Calu3 (cell line): ENCODE results near the gene YIPF3. TPM values are rescaled to one million over a fixed set of nuclear protein-coding genes. Genes with fewer than 3 reads are reported as not detected.

Source experiments
- BruUV-seq: library from RNA; stranded (reverse); fragments of 400-500 nt; replicated peaks from 2 replicates; lab custom pipeline; 2021; lab: Mats Ljungman, UMichigan
- CTCF ChIA-PET: fragments of 300-600 bp; sonication (Branson Sonifier 250); formaldehyde crosslinking; loops from one replicate; lab custom pipeline; 2022; ENCODE audit warnings: antibody characterized with exemption; lab: Charles Lee
- DNase-seq: peaks from one replicate; pipeline ENCODE4 v3.0.0; 2022
- H3K27ac Mint-ChIP-seq: one replicate; pipeline ENCODE4 v1.8.0; 2022; ENCODE audit warnings: mixed read lengths; ENCODE audit not compliant: unreplicated experiment
- H3K27me3 Mint-ChIP-seq: one replicate; pipeline ENCODE4 v1.8.0; 2022; ENCODE audit warnings: mixed read lengths; ENCODE audit not compliant: unreplicated experiment
- H3K36me3 Mint-ChIP-seq: one replicate; pipeline ENCODE4 v1.8.0; 2022; ENCODE audit warnings: mild to moderate bottlenecking, moderate library complexity, mixed read lengths; ENCODE audit not compliant: insufficient read depth, unreplicated experiment
- H3K4me1 Mint-ChIP-seq: one replicate; pipeline ENCODE4 v1.8.0; 2022; ENCODE audit warnings: mild to moderate bottlenecking, low read depth, mixed read lengths; ENCODE audit not compliant: unreplicated experiment
- H3K4me3 Mint-ChIP-seq: one replicate; pipeline ENCODE4 v1.8.0; 2022; ENCODE audit warnings: mild to moderate bottlenecking, low read depth, moderate library complexity, mixed read lengths; ENCODE audit not compliant: unreplicated experiment
- H3K9me3 Mint-ChIP-seq: one replicate; pipeline ENCODE4 v1.8.0; 2022; ENCODE audit warnings: low read depth, mixed read lengths; ENCODE audit not compliant: unreplicated experiment
- intact Hi-C: fragments of 100-400 bp; cut with micrococcal nuclease; formaldehyde crosslinking; loops from one replicate; pipeline ENCODE4 v1.10.0; 2022; ENCODE audit not compliant: unreplicated experiment
- total RNA-seq: library from RNA; stranded (reverse); gene quantifications from 2 replicates; pipeline ENCODE4 v1.2.3, GENCODE V29; 2022
- TF ChIP-seq, protein P1 (sequence below): fragments of 200-600 bp; IDR thresholded peaks from one replicate; pipeline ENCODE4 v1.8.0; 2022; ENCODE audit warnings: antibody characterized with exemption; ENCODE audit not compliant: unreplicated experiment

Gene YIPF3
- total RNA-seq, 1 experiment from 2014 or later, result 127 TPM

DNA sequence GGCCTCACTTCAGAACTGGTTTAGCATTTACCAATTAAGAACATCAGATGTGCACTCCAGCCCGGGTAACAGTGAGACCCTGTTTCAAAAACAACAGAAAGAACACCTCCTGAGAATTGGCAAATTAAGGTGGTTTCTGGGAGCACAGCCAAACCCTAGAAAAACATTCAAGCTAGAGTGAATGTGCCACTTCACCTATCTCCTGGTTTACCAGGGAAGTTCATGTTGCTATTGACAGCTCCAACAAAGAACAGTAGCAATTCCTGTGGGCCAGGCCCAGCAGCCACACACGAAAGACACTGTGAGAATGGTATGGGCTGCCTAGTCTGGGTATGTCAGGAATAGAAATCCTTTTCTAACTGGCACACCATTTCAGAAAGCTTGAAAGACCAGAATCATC is 5.1 kb upstream of the YIPF3 start:
- CTCF ChIA-PET, result no interaction called here
- peaks cover 57% of the 10 kb centered on the region for H3K36me3 Mint-ChIP-seq
- no peak for DNase-seq
- H3K4me1 Mint-ChIP-seq, result peaks cover 10% of the 10 kb centered on the region
- intact Hi-C loops, result no loop called here
- no peak overlapping the region for H3K4me3 Mint-ChIP-seq
- no peaks in the 10 kb centered on the region for H3K27me3 Mint-ChIP-seq
- H3K9me3 Mint-ChIP-seq, result no peaks in the 10 kb centered on the region
- no TSS peak for BruUV-seq
- H3K27ac Mint-ChIP-seq, result no peak overlapping the region
- TF ChIP-seq, protein P1, sequence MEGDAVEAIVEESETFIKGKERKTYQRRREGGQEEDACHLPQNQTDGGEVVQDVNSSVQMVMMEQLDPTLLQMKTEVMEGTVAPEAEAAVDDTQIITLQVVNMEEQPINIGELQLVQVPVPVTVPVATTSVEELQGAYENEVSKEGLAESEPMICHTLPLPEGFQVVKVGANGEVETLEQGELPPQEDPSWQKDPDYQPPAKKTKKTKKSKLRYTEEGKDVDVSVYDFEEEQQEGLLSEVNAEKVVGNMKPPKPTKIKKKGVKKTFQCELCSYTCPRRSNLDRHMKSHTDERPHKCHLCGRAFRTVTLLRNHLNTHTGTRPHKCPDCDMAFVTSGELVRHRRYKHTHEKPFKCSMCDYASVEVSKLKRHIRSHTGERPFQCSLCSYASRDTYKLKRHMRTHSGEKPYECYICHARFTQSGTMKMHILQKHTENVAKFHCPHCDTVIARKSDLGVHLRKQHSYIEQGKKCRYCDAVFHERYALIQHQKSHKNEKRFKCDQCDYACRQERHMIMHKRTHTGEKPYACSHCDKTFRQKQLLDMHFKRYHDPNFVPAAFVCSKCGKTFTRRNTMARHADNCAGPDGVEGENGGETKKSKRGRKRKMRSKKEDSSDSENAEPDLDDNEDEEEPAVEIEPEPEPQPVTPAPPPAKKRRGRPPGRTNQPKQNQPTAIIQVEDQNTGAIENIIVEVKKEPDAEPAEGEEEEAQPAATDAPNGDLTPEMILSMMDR, result no peak

DNA sequence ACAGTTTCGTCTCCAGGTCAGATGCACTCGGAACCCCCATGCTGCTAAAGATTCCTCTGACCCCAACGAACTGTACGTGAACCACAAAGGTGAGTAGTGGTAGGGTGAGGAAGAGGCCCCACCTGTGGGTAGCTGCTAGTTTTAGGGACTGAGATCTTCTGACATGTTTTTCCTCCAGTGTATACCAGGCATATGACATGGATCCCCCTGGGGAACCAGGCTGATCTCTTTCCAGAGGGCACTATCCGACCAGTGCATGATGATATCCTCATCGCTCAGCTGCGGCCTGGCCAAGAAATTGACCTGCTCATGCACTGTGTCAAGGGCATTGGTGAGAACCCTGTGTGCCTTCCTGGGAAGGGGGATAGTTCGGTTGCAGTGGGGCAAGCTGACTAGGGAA is 3.4 kb upstream of the YIPF3 start:
- CTCF ChIA-PET, result interaction anchor here (0.6 to 1.3 kb wide), 2 partner anchors 10 to 497 kb away, joined by 3 read pairs; no protein-coding TSS in a partner anchor

DNA sequence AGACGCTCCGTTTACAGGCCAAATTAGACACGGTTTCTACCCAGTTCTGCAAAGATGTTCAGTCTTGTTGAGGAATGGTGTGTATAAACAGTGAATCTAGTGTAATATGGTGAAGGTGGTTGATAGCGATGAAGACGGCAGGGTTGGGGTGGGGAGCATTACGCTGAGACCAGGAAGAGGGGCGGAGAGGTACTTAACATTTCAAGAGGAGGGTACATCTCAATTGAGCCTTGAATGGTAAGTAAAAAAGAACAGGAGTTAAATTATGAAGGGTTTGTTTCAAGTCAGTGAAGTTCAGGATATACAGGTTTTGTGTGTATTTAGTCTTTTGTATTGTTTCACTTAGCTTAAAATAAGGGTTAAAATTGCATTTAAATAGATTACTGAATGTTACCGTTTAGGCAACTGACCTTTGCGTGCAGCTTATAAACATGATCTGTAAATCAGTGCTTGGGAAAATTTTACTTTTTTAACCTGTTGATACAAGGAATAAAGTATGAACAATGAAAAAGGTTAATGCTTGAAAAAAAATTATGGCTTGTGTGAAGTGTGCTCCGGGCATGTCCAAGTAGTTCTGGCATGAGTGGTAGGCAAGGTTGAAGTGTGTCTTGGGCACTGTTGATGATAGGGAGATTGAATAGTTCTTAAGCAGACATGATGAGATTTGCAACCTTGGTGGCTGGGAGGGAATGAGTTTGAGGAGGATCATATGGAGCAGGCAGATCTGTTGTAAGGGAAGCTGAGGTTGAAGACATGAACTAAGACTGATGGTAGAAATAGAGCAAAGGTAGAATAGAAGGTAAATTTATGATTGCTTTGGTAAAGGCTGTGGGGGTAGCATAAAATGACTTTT is 1.0 kb upstream of the YIPF3 start:
- CTCF ChIA-PET, result interaction anchor here (0.6 to 1.5 kb wide), 3 partner anchors 10 to 306 kb away, joined by 3 to 4 read pairs (median 3); no protein-coding TSS in a partner anchor
- peaks cover 36% of the 10 kb centered on the region for H3K36me3 Mint-ChIP-seq
- no peak overlapping the region for H3K27ac Mint-ChIP-seq
- TSS peak; percentile 70 for BruUV-seq
- no peaks in the 10 kb centered on the region for H3K9me3 Mint-ChIP-seq
- H3K4me3 Mint-ChIP-seq, result no peak overlapping the region
- TF ChIP-seq, protein P1, result no peak
- DNase-seq, result no peak
- peaks cover 15% of the 10 kb centered on the region for H3K4me1 Mint-ChIP-seq
- H3K27me3 Mint-ChIP-seq, result no peaks in the 10 kb centered on the region
- intact Hi-C loops, result no loop called here

More for the DNA sequence above, 3.4 kb upstream of the YIPF3 start:
- peaks cover 45% of the 10 kb centered on the region for H3K36me3 Mint-ChIP-seq
- no peaks in the 10 kb centered on the region for H3K9me3 Mint-ChIP-seq
- H3K4me3 Mint-ChIP-seq, result no peak overlapping the region
- BruUV-seq, result no TSS peak
- TF ChIP-seq, protein P1, result no peak
- intact Hi-C loops, result no loop called here
- peaks cover 19% of the 10 kb centered on the region for H3K4me1 Mint-ChIP-seq
- no peaks in the 10 kb centered on the region for H3K27me3 Mint-ChIP-seq
- DNase-seq, result no peak
- H3K27ac Mint-ChIP-seq, result no peak overlapping the region

DNA sequence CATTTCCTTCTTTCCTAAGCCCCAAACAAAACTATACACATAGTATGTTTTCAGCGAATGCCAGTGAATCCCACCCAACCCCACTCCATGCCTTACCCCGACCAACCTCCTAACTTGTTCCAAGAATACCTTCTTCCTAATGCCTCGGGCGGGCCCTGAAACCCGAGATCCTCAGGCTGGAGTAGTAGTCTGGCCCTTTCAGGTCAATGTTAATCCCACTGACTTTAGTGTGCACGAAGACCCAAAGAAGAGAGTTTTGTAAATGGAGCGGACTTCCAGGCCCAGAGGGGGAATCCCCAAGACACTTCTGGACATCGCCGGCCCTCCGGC is 394 bp downstream of the YIPF3 start:
- no peak overlapping the region for H3K27ac Mint-ChIP-seq
- TF ChIP-seq, protein P1, result no peak
- intact Hi-C loops, result no loop called here
- H3K4me1 Mint-ChIP-seq, result peaks cover 15% of the 10 kb centered on the region
- no peaks in the 10 kb centered on the region for H3K27me3 Mint-ChIP-seq
- H3K36me3 Mint-ChIP-seq, result peaks cover 36% of the 10 kb centered on the region
- no peak for DNase-seq
- CTCF ChIA-PET, result interaction anchor here (0.5 to 1.5 kb wide), 3 partner anchors 9 to 140 kb away, joined by 3 to 4 read pairs (median 4); no protein-coding TSS in a partner anchor
- no peak overlapping the region for H3K4me3 Mint-ChIP-seq
- BruUV-seq, result TSS peak; percentile 58
- H3K9me3 Mint-ChIP-seq, result no peaks in the 10 kb centered on the region
